ENCODE results near the gene ZBTB17.

GRCh38 chr1:15957221-15958095 lies 18.4 kb downstream of the ZBTB17 start:
- no peak for TF ChIP-seq YY1 (IDR thresholded peaks at IDR 0.05; ENCODE audit: low read depth)
- no peak for TF ChIP-seq TAF1 (IDR thresholded peaks at IDR 0.05; ENCODE audit: low read depth)
- TF ChIP-seq, protein P1, sequence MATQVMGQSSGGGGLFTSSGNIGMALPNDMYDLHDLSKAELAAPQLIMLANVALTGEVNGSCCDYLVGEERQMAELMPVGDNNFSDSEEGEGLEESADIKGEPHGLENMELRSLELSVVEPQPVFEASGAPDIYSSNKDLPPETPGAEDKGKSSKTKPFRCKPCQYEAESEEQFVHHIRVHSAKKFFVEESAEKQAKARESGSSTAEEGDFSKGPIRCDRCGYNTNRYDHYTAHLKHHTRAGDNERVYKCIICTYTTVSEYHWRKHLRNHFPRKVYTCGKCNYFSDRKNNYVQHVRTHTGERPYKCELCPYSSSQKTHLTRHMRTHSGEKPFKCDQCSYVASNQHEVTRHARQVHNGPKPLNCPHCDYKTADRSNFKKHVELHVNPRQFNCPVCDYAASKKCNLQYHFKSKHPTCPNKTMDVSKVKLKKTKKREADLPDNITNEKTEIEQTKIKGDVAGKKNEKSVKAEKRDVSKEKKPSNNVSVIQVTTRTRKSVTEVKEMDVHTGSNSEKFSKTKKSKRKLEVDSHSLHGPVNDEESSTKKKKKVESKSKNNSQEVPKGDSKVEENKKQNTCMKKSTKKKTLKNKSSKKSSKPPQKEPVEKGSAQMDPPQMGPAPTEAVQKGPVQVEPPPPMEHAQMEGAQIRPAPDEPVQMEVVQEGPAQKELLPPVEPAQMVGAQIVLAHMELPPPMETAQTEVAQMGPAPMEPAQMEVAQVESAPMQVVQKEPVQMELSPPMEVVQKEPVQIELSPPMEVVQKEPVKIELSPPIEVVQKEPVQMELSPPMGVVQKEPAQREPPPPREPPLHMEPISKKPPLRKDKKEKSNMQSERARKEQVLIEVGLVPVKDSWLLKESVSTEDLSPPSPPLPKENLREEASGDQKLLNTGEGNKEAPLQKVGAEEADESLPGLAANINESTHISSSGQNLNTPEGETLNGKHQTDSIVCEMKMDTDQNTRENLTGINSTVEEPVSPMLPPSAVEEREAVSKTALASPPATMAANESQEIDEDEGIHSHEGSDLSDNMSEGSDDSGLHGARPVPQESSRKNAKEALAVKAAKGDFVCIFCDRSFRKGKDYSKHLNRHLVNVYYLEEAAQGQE (IDR thresholded peaks at IDR 0.05; ENCODE audit: low read depth): no peak
- no peak for TF ChIP-seq CREB1 (IDR thresholded peaks at IDR 0.05; ENCODE audit: low read depth)
- no peak for TF ChIP-seq ZBTB7A (IDR thresholded peaks at IDR 0.05; ENCODE audit: low read depth)
- TF ChIP-seq MAX (IDR thresholded peaks at IDR 0.05): no peak
- TF ChIP-seq EGR1 (IDR thresholded peaks at IDR 0.05): no peak

All from Ishikawa (cell line).